ENCODE measurements around the gene RGS7. TPM values are rescaled to one million over a fixed set of nuclear protein-coding genes. Genes with fewer than 3 reads are reported as not detected.

Gene RGS7
- total and polyA plus RNA-seq, 2 of the 8 experiments (the other 6 are each of a cell fraction or from before 2014, with no cell fraction given) = 1.6 to 3.0 TPM

DNA sequence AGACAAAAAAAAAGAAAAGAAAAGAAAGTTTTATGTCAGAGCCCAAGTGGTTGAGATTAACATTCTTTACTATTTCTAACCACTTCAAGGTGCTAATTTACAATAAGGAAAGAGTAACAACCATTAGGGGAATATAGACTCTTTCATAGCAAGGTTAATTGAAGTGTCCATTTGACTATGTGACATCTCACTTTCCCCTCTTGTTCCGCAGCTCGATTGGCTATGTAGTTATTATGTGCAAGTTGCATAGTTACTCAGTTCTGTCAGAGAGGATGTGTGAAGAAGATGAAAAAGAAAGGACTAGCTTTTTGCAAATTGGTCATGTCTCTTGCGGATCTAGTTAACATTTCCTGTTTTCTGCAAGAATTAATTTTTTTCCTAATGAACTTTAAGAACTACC, 273.7 kb downstream of the RGS7 start:
- Histone ChIP-seq H2BK15ac (ENCODE audit: low read length) (no peak overlapping the region), H2AK5ac (ENCODE audit: low read depth, low read length) (no peak overlapping the region), H3K27ac (ENCODE audit: low read depth, low read length) (no peak overlapping the region), H3K56ac (replicated peaks; ENCODE audit: insufficient read length, low read depth, low read length) (no peak overlapping the region), H3K36me3 (ENCODE audit: control insufficient read depth in 2 of 4, insufficient read depth in 4 of 4, low read length in 3 of 4) (no peaks in the 10 kb centered on the region), H4K8ac (ENCODE audit: extremely low read depth, insufficient read depth, low read length) (no peak overlapping the region), H4K91ac (replicated peaks; ENCODE audit: insufficient read length, low read length) (no peak overlapping the region), H3K23me2 (ENCODE audit: low read depth, low read length) (no peaks in the 10 kb centered on the region), H3K18ac (ENCODE audit: extremely low read depth, low read length) (no peak overlapping the region), H3K4me1 (replicated peaks in 1 of 4; ENCODE audit: control insufficient read depth in 3 of 4, insufficient read depth in 4 of 4, low read length in 3 of 4) (no peaks in the 10 kb centered on the region), H3K4me2 (ENCODE audit: insufficient read depth in 1 of 2, low read depth in 2 of 2, low read length in 2 of 2) (no peak overlapping the region), H2BK12ac (ENCODE audit: low read depth, low read length) (no peak overlapping the region), H3K4ac (replicated peaks; ENCODE audit: insufficient read length, low read depth, low read length) (no peak overlapping the region), H4K5ac (ENCODE audit: insufficient read length, low read depth, low read length) (no peak overlapping the region), H2AFZ (ENCODE audit: low read length) (no peak overlapping the region), H3K79me1 (ENCODE audit: low read depth, low read length) (no peaks in the 10 kb centered on the region), H3K9ac (replicated peaks in 1 of 4; ENCODE audit: extremely low read depth in 1 of 4, low read depth in 3 of 4, low read length in 3 of 4) (no peak overlapping the region), H3K23ac (ENCODE audit: insufficient read length) (no peak overlapping the region), H3K27me3 (replicated peaks in 1 of 4; ENCODE audit: control insufficient read depth in 3 of 4, extremely low read depth in 1 of 4, insufficient read depth in 3 of 4, low read length in 3 of 4) (no peaks in the 10 kb centered on the region), H4K20me1 (replicated peaks in 1 of 2; ENCODE audit: control insufficient read depth in 1 of 2, insufficient read depth in 2 of 2, low read length in 2 of 2) (no peaks in the 10 kb centered on the region), H3K14ac (ENCODE audit: insufficient read length) (no peak overlapping the region), H3K9me3 (ENCODE audit: insufficient read depth in 2 of 2, low read depth in 1 of 2, low read length in 1 of 2) (no peaks in the 10 kb centered on the region), H3K4me3 (ENCODE audit: extremely low read depth in 1 of 4, insufficient read depth in 2 of 4, low read depth in 3 of 4, low read length in 4 of 4) (no peak overlapping the region), H3K79me2 (ENCODE audit: control insufficient read depth in 1 of 2, insufficient read depth in 2 of 2, low read length in 2 of 2) (no peaks in the 10 kb centered on the region), H2BK120ac (replicated peaks; ENCODE audit: low read depth, low read length) (no peak overlapping the region), H2BK5ac (ENCODE audit: low read depth, low read length) (no peak overlapping the region), H2BK20ac (ENCODE audit: low read length) (no peak overlapping the region)
- FAIRE-seq (no peak), DNase-seq (ENCODE audit: low read depth in 1 of 2, low spot score in 2 of 2) (no peak)
- no peak for TF ChIP-seq RXRA (IDR thresholded peaks at IDR 0.05; ENCODE audit: insufficient read depth, low read depth, low read length)
- TF ChIP-seq SP2 (IDR thresholded peaks at IDR 0.05; ENCODE audit: low read length) = no peak
- TF ChIP-seq RNF2 (IDR thresholded peaks at IDR 0.05; ENCODE audit: borderline replicate concordance, low read depth, low read length, missing control alignments, poor library complexity, severe bottlenecking) = no peak
- no peak for TF ChIP-seq SP1 (IDR thresholded peaks at IDR 0.05; ENCODE audit: low read depth, low read length)
- TF ChIP-seq SP4 (IDR thresholded peaks at IDR 0.05; ENCODE audit: low read length) = no peak
- no peak for TF ChIP-seq NRF1 (IDR thresholded peaks at IDR 0.05; ENCODE audit: low read depth, low read length)
- TF ChIP-seq, protein P1, sequence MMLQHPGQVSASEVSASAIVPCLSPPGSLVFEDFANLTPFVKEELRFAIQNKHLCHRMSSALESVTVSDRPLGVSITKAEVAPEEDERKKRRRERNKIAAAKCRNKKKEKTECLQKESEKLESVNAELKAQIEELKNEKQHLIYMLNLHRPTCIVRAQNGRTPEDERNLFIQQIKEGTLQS (IDR thresholded peaks at IDR 0.05; ENCODE audit: insufficient read depth, low read depth, low read length) = no peak
- TF ChIP-seq BCL11A (IDR thresholded peaks at IDR 0.05; ENCODE audit: low read depth in 2 of 2, low read length in 2 of 2) = no peak
- 91% methylated on average over 3 of the region's 3 CpGs; no CpG with 5 or more reads in 1 of the 2 experiments for WGBS, 2 experiments (ENCODE audit: extremely low coverage in 1 of 2, insufficient coverage in 1 of 2, insufficient read length in 1 of 2, insufficient replicate concordance in 2 of 2, low coverage in 1 of 2, low lambda C conversion rate in 2 of 2, missing lambda C conversion rate in 1 of 2)
- ChIA-PET POLR2A (ENCODE audit: partially characterized antibody) (no interaction called here), CTCF (ENCODE audit: partially characterized antibody) (interaction anchor here (2.1 kb wide), 1 partner anchor 14 kb away, joined by 7 read pairs; no protein-coding TSS in a partner anchor)
